ENCODE measurements around the gene FFAR2.
A peak's percentile ranks its signal among the peaks of the same experiment; 100 is the strongest.
"Not testable (repeated sequence)": the region's sequence is repeated elsewhere in the genome, so short reads cannot be mapped to it uniquely, and the experiment has no call there.

FFAR2 gene

DNA sequence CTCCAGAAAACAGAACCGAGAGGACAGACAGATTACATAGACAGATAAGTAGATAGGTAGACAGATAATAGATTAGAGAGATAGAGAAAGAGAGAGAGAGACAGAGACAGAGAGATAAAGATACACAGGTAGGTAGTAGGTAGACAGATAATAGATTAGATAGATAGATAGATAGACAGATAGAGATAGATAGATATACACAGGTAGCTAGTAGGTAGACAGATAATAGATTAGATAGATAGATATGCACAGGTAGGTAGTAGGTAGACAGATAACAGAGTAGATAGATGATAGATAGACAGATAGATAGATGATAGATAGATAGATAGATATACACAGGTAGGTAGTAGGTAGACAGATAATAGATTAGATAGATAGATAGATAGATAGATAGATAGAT is 10.1 kb downstream of the FFAR2 start:
- no peak for DNase-seq

DNA sequence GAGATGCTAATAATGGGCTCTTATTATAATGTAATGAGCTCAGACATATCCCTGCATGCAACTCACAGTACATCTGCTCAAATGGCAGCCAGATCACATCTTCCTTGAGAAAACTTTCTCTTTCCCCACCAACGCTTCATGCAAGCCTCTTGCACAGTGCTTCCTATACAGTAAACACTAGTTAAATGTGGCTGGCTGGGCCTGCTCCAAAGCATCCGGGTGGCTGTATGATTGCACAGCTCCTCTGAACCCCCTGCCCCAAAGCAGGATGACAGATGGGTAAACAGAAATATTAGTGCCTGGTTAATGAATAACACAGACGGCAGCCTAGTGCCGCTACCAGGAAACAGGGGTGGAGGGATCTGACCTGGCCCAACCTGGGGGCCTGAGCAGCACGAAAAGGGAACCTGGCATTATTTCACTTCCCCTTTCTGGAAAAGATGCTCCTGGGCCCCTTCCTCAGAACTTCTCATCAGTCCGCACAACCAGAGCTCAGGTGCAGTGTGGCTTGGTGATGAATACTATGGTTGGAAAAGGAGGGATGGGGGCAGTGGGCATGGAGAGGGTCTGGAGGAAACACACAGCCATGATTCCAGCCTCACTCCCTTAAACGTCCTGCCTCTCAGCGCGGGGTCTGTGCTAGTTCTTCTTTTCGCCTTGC is 10.8 kb downstream of the FFAR2 start:
- no peak for DNase-seq

DNA sequence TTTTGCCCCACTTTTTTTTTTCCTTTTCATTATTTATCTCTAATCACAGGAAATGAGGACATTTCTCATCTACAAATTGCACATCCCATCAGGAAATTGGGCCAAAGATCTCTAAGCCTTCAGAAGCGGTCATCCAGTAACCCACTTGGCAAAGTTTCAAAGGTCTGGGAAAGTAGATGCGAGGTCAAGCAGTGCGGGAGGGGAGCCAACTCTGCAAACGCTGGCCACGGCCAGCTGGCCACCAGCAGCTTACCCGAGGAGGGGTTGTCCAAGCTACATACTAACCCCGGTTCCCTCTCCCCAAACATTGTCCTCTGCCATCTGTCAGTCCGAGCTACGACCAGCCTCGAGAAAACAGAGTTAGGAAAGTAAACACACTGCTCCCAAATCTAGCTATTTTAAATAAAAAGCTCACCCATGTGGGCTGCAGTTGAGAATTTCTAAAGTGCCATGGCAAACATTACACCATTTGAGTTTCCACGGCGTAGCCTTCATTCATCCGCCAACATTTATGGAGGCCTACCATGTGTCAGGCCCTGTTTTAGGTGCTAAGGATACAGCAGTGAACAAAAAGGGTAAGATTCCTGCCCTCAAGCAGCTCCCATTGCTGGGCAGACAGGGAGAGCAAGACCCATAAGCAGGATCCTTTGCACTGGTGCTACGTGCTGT is 11.5 kb downstream of the FFAR2 start:
- no peak for DNase-seq

DNA sequence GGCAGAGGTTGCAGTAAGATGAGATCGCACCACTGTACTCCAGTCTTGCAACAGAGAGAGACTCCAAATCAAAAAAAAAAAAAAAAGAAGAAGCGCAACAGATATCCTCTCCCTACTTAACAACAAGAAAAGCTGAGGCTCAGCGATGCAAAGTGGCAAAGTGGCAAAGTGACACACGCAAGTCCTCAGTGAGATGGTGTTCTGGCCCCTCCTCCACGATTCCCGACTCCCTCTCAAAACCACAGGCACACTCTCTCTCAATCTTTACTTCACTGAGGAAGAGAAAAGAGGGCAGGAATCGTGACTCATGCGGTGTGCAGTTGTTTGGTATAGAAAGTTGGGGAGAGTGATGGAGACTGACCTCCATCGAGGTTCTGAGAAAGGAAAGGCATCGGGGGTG is 12.6 kb downstream of the FFAR2 start:
- no peak for DNase-seq

DNA sequence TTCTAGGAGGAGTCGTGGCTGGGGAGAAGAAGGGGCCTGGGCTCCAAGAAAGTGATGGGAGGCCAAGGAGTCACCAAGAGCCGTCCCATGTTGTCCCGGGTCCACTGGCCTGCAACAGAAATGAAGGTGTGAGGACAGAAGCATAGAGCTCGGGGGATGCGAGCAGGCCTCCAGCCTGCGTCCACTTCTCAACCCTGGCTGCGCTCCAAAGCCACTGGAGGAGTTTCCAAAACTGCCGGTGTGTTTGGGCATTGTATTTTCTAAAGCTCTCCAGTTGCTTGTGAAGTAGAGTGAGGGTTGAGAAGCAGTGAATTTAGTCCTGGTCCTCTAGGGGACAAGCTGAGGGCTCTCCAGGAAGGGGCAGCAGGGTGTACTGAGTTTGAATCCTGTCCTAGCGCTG is 13.0 kb downstream of the FFAR2 start:
- DNase-seq, result no peak

DNA sequence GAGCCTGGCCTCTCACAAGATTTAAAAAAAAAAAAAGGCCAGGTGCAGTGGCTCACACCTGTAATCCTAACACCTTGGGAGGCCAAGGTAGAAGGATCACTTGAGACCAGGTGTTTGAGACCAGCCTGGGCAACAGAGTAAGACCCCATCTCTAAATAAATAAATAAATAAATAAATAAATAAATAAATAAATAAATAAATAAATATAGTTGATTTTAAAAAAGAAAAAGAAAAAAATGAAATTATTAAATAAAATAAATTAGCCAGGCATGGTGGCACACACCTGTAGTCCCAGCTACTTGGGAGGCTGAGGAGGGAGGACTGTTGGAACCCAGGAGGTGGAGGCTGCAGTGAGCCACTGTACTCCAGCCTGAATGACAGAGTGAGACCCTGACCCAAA is 13.7 kb downstream of the FFAR2 start:
- DNase-seq, result not testable (repeated sequence)

DNA sequence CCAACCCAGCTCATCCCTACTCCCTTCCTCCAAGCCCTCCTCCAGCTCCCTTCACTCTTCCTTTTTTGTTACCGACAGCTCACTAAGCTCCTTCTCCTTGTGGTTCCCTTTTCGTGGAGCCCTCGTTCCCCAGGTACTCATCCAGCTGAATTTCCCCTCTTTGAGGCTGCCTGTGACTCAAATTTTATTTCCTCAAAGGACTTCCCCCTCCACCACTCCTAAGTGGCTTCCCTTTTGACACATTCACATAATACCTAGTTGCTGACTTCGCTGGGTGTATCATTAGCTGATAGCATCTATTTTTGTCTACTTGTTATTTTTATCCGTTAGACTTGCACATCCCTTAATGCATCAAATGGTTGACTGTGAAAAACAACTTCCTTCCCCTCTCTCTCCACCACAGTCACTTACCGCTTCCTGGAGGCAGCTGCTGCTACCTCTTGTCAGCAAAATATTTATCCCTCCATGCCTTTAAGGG is 14.5 kb downstream of the FFAR2 start:
- DNase-seq, result peak; percentile 33

DNA sequence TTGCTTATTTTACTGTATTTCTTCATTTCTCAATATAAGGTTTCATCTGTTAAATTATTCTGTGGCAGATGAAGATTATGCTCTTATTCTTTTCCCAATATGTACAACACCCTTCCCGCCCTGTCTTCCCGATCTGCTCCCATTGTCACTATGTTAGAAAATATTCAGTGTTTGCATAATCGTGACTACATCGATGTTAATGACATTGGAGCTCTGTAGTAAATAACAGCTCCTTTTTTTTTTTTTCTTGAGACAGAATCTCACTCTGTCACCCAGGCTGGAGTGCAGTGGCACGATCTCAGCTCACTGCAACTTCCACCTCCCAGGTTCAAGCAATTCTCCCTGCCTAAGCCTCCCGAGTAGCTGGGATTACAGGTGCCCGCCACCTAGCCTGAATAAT is 14.9 kb downstream of the FFAR2 start:
- DNase-seq, result not testable (repeated sequence)

DNA sequence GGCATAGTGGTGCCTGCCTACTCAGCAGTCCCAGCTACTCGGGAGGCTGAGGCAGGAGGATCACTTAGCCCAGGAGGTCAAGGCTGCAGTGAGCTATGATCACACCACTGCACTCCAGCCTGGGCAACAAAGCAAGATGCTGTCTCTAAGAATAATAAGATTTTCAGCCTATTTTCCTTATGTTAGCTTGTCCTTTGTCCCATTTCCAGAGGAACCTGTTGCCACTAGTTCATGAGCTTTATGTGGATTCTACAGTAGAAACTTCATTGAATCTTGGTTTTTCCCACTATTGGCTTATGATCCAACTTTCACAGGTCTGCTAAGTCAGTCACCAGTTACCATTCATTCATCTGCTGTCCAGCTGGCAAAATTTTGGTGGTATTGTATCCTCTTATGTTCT is 18.2 kb downstream of the FFAR2 start:
- DNase-seq, result no peak

DNA sequence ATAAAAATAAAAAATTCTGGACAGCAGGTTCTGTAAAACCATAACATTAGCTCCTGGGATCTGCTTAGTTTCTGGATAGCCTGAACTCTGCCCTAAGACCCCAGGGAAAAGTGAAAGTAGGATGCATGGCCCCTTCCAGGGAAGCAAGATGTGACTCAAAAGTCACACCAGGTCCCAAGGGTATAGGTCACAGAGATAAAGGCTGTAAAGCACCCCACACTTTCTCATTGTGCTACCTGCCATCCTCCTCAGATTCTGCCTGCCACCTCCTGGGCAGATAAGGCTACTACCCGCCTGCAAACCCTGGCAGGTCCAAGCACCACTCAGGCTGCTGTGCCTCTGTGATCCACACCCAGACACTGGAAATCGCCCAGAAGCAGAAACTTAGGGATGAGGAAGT is 20.6 kb downstream of the FFAR2 start:
- DNase-seq, result peak; percentile 62

DNA sequence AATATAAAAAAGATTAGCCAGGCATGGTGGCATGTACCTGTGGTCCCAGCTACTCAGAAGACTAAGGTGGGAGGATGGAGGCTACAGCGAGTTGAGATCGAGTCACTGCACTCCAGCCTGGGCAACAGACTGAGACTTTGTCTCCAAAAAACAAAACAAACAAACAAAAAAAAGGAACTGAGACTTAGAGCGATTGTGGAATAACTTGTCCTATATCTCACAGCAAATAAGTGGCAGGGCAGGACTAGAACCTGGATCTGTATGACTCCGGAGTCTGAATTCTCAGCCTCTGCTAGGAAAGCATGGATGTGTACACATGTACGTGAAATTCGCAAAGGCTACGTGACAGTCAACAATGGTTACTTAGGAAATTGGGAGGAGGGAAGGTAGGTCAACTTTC is 22.1 kb downstream of the FFAR2 start:
- DNase-seq, result no peak

DNA sequence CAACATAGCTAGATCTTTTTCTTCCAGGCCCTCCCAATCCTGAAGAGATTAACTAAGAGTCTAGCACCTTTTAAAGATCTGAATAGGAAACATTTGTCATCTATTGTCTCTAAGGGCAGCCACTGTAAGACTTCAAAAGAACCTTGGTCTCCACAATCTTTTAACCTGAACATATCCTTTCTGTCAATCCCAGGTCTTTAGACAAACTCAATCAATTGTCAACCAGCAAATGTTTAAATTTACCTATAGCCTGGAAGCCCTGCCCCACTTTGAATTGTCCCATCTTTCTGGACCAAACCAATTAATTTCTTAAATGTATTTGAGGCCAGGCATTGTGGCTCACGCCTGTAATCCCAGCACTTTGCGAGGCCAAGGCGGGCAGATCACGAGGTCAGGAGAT is 23.0 kb downstream of the FFAR2 start:
- not testable (repeated sequence) for DNase-seq

DNA sequence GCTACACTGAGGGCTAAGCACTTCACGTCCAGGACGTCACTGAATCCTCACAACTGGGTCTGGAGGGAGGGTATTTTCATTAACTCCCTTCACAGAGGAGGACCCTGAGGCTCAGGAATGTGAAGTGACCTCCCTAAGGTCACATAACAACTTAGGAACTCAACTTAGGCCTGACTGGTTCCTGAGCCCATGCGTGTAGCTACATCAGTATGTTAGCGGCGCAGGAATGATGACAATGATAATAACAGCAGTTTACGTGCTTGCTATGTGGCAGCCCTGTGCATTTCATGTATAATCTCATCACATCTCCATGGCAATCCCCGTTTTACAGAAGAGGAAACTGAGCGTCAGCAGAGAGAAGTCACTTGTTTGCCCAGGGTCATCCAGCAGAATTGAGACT is 23.9 kb downstream of the FFAR2 start:
- no peak for DNase-seq

DNA sequence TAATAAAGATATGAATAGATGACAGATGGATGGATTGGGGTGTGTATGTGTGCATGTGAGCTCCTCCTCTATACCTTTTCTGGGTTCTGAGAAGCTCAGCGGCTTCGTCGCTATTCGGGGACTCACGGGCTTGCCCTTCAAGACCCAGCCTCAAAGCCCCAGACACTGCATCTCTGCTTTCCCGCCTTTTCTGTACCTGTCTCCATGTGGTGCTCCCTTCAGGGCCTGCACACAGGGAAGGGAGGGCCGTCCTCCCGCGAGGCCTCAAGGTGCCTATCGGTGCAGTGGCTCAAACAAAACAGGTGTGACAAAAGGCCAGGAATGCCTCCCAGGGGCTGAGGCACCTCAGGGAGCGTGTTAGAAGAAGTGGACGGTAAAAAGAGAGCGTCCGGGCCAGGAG is 26.0 kb downstream of the FFAR2 start:
- DNase-seq, result no peak

DNA sequence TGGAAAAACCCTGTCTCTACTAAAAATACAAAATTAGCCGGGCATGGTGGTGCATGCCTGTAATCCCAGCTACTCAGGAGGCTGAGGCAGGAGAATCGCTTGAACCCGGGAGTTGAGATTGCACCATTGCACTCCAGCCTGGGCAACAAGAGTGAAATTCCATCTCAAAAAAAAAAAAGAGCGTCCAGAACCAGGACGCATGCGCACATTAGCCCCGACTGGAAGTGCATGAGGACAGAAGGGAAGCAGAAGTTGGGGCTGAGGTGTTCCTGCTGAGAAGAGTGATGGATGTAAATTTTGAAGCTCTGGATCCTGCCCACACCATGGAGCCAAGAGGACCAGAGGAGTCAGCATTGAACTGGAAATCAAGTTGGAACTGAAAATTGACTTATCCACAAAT is 26.5 kb downstream of the FFAR2 start:
- not testable (repeated sequence) for DNase-seq

DNA sequence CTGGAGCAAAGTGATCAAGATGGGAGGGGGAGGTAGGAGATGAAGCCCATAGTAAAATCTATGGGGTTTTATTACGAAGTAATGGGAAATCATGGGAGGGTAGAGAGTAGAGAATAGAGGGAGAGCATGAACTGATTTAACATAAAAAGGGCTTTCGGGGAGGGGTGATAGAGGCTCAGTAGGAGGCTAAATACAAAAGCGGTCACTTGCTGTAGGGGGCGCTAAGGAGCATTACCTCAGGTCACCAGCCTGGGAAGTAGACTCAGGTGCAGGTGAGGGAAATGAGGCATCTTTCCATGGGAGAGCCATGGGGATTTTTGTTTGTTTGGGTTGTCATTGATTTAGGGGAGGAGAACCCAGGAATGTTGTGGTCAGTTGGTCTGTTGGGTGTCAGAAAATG is 28.1 kb downstream of the FFAR2 start:
- no peak for DNase-seq

DNA sequence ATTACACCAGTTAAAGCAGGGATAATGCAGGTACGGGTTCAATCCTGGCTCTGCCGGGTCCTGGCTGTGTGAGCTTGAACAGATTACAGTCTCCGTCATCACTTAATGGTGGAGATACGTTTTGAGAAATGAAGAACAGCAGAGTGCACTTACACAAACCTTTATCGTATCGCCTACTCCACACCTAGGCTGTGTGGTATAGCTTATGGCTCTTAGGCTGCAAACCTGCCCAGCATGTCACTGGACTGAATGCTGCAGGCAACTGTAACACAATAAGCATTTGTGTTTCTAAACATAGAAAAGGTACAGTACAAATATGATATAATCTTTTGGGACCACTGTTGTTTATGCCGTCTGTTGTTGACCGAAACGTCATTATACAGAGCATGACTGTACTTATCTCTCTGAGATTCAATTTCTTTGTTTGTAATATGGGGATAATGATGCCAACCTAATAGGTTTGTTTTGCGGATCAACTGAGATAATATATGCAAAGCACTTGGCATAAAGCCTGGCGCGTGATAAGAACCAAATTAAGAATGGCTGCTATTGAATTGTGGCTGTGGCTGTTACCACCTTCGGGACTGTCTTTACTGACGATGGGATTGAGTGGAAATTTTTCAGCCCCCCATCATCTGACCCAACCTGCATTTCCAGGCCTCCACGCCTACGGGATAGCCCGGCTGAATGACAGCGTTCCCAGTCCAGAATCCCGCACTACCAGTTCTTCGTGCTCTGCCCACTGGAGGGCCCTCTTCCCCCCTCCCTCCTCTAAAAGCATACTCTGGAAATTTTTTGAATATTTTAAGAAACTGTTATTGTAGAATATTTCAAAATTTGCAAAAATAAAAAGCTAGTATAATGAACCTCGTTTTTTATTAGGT is 31.0 kb downstream of the FFAR2 start:
- DNase-seq, result no peak

DNA sequence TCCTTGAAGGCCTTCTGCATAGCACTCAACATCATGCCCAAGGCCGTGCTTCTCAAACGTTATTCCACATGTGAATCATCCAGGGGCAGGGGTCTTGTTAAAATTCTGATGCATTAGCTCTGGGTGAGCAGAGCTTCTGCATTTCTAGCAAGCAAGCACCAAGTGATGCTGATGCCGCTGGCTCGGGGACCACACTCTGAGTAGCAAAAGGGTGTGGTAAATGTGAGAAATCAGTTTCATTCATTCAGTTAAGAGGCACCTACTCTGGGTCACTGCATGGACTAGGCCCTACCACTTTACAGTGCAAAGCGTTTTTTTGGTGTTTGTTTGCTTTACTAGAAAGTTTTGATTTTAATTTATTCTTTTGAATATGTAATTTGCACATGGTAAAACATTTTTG is 35.0 kb downstream of the FFAR2 start:
- DNase-seq, result no peak

DNA sequence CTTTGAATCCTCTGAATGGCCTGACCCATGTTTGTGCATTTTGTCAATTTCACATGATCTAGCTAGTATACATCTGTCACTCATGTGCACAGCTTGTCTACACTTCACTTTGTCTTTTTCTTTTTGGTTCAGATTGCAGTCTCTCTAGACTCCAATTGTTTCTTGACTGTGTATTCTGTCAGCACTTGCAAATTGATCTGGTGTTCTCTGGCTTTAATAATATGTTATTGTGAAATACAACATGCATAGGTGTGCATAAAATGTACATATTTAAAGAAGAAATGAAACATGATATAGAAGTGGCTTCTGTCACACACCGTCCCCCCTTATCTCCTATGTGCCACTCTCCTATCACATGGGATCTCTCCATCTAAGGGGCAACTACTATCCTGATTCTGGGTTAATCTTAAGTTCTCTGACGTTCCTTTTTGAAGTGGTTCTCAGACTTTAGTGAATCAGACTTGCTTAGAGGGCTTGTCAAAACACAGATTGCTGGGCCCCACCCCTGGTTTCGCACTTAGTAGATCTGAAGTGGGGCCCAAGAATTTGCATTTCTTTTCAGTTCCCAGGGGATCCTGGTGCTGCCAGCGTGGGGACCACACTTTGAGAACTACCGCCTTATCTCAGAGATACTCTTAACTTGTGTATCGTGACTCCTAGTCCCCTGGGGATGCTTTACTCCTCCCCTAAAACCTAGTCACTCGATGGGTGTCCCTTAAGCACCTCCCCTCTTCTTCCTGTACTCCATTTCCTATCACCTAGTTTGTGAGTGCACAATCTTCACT is 36.4 kb downstream of the FFAR2 start:
- DNase-seq, result no peak

DNA sequence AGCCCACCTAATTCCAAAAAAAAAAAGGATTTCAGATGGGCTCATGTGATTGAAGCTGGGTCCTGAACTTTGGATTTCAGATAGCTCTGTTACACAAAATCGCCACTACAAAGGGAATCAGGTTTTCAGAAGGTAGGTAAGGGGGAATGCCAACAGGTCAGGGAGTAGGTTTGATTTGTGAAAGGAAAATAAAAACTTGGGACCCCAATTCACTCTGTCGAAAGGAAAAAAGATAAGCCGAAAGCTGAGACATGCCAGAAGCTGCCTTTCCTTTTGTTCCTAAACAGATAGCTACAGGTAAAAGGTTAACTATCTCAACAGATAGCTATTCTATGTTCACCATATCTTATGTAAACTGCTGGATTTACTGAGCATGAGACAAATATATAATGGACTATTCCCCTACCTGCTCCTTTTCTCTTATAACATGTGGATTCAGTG is 38.2 kb downstream of the FFAR2 start:
- no peak for DNase-seq

DNA sequence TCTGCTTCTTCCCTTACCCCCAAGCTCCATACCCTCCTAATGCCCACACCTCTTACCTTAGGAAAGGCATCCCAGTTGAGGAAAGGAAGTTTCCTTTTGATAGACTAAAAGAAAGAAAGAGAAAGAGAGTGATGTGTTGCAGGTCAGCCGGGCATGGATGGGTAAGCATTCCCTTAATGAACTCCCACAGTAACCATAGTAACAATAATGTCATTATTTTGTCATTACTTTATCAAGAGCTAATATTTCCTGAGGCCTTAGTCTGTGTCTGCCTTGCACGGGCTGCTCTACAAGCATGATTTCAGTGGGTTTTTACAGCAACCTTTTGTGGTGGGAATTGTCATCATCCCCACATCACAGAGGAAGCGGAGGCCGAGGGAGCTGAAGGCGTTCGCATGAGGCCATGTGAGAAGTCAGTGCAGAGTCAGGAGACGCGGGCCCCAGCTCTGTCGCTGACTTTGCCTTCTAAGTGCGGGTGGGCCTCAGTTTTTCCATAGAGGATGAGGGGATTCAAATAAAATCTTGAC is 39.7 kb downstream of the FFAR2 start:
- no peak for DNase-seq

DNA sequence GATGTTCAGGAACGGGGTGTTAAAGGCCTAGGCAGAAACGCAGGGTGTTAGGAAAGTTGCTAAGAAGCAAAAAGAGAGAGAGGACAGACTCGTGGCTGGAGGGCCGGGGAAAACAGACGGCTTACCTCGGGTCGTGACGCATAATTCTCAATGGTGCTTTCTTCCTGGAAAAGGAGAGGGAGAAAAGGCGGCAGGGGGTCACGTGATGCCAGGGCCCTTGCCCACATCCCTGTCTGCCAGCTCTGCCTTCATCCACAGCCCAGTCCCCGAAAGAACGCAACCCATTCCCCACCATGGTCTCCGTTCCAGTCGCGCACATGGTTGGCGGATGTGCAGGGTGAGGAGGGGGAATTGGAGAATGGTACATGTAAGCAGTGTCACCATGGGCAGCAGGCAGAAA is 40.6 kb downstream of the FFAR2 start:
- DNase-seq, result no peak

DNA sequence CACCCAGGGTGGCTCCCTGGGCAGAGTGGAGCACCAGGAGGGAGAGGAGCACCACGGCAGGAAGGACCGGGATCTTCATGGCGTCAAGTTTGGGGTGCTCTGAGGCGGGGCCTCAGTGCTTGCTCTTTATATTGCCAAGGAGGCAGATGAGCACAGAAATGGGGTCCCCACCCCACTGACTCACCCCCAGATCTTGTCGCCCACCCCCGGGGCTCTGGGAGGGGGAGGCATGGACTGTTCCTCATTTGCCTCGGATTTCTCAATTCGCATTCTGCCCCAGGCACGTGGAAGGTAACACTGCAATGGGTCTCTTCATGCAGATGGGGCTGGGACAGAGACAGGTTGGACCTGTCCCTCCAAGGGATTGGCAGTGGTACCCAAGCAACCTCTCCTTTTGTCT is 42.3 kb downstream of the FFAR2 start, which contains the start of gene KRTDAP:
KRTDAP (minus strand) TSS at position 101 of the 400 bp plus-strand sequence; CDS start at position 79, 22 bp downstream.
- DNase-seq, result no peak

Data from activated naive CD4-positive, alpha-beta T cell treated with Interleukin-2 at 50 U/mL for 16 hours (primary cell).